ENCODE results near the gene WARS2.
A peak's percentile ranks its signal among the peaks of the same experiment; 100 is the strongest.
"Not testable (repeated sequence)": the region's sequence is repeated elsewhere in the genome, so short reads cannot be mapped to it uniquely, and the experiment has no call there.

WARS2 gene

DNA sequence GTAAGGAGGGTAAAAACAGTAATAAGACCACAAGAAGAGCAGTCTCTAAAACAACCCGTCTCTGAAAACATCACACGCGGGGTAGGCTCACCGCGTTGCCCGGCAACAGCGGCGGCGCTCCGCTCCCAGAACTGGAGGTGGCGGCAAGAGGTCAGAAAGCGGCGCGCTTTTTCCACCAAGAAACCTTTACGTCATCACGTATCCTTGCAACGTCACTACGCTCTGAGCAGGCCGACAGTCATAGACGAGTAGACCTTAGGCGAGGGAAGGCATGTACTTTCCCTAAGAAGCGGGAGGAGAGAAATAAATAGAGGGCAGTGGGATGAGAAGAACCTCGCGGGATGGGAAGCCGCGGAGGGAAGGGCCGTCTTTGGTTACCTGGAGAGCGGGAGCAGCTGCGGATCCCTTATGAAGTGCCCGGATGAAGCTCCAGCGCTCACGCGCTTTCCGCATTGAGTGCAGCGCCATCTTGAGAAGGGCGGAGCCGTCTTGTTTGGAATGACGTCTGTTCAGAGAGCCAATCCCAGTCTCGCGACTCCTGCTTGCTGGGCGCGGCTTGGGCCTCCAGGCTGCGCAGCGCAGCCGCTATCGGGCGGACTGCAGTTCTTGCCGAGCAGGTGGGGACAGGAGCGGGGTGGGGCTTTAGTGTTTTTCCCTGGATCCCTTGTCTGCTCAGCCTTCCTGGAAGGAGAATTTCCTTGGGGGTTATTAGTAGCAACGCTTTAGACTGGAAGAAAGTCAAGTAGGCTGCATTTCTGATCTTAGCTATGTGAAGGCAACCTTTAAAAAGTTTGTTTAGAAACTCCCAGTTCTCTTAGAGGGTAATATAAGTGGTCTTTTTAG lies at the start of gene WARS2:
Gene WARS2 (minus strand): TSS at position 477 of the 843 bp plus-strand sequence. CDS start 9 bp downstream, at position 468.
- peak; percentile 98 for DNase-seq

DNA sequence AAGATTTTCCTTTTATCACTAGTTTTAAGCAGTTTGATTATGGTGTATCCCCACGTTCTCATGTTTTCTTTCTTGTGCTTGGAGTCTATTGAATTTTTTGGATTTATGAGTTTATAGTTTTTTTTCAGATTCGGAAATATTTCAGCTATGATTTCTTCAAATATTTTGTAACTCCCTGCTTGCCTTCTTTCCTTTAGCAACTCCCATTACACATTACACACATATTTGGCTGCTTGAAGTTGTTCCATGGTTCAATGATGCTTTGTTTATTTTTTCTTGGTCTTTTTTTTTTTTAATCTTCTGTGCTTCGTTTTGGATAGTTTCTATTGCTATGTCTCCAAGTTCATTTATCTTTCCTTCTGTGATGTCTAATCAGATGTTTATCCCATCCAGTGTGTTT lies 48.5 kb upstream of the WARS2 start:
- DNase-seq: no peak

DNA sequence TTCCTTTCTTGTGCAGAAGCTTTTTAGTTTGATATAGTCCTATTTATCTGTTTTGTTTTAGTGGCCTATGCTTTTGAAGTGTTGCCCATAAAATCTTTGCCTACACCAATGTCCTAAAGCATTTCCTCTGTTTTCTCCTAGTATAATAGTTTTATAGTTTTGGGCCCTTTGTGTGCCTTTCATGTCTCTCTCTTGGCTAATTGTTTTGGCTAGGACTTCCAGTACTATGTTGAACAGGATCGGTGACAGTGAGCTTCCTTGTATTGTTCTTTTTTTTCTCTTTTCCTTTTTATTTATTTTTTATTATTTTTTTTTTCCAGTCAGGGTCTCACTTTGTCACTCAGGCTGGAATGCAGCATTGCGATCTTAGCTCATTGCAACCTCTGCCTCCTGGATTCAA lies 47.0 kb upstream of the WARS2 start:
- no peak for DNase-seq

DNA sequence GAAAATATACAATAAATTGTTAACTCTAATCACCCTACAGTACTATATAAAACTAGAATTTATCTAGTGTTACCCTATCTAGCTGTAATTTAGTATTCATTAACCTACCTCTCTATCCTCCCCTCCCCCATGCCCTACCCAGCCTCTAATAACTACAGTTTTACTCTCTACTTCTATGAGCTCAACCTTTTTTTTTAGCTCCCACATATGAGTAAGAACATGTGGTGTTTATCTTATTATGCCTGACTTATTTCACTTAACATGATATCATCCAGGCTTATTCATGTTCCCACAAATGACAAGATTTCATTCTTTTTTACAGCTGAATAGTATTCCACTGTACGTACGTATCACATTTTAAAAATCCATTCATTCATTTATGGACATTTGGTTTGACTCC lies 46.0 kb upstream of the WARS2 start:
- no peak for DNase-seq

DNA sequence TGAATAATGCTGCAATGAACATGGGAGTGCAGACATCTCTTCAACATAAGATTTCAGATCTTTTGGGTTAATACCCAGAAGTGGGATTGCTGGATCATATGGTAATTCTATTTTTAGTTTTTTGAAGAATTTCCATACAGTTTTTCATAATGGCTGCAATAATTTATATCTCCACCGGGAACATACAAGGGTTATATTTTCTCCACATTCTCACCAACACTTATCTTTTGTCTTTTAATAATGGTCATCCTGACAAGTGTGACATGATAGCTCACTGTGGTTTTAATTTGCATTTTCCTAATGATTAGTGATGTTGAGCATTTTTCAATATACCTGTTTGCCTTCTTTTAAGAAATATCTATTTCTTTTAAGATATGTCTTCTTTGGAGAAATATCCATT lies 44.5 kb upstream of the WARS2 start:
- DNase-seq: no peak

DNA sequence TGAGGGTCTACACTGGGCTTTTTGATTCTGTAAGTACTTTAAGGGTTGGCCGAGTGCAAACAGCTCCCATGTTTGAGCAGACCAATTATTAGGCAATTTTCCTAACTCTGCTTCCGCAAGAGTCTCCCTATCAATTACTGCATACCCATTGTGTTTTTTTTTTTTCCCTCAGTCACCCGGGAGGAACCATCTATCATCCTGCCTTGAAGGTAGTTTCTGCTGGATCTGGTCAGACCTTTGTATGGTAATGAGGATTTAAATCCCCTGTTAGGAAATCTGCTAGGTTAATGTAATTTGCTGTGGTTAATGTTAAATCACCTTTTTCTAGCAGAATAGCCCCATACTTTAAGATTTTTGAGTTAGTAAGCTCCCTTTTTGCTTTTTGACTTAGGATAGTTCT lies 40.8 kb upstream of the WARS2 start:
- no peak for DNase-seq

DNA sequence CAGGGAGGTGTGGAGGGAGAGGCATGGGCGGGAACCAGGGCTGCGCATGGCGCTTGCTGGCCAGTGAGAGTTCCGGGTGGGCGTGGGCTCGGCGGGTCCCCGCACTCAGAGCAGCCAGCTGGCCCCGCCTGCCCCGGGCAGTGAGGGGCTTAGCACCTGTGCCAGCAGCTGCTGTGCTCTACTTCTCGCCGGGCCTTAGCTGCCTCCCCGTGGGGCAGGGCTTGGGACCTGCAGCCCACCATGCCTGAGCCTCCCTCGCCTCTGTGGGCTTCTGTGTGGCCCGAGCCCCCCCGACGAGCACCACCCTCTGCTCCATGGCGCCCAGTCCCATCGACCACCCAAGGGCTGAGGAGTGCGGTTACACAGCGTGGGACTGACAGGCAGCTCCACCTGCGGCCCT lies 38.6 kb upstream of the WARS2 start:
- DNase-seq: no peak

DNA sequence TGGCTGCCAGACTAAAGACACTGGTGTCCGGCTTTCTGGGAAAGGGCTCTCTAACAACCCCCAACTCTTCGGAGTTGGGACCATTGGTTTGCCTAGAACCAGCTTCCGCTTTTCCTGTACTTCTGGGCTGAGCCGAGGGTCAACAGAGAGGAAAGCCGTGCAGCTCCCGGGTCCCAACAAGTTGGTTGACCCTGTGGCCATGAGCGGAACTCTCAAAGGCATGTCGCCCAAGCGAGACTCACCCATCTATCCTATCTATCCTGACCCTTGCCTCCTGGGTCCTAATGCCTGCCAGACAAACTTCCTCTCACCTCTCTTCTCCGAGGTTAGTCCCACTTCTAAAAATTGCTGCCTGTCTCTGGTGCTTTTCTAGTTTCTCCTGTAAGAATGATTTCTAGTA lies 32.5 kb upstream of the WARS2 start:
- not testable (repeated sequence) for DNase-seq

DNA sequence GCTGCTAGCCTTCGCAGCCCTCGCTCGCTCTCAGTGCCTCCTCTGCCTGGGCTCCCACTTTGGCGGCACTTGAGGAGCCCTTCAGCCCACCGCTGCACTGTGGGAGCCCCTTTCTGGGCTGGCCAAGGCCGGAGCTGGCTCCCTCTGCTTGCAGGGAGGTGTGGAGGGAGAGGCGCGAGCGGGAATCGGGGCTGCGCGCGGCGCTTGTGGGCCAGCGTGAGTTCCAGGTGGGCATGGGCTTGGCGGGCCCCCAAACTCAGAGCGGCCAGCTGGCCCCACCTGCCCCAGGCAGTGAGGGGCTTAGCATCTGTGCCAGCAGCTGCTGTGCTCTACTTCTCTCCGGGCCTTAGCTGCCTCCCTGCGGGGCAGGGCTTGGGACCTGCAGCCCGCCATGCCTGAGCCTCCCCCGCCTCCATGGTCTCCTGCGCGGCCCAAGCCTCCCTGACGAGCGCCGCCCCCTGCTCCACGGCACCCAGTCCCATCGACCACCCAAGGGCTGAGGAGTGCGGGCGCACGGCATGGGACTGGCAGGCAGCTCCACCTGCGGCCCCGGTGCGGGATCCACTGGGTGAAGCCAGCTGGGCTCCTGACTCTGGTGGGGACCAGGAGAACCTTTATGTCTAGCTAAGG lies 31.0 kb upstream of the WARS2 start:
- not testable (repeated sequence) for DNase-seq

DNA sequence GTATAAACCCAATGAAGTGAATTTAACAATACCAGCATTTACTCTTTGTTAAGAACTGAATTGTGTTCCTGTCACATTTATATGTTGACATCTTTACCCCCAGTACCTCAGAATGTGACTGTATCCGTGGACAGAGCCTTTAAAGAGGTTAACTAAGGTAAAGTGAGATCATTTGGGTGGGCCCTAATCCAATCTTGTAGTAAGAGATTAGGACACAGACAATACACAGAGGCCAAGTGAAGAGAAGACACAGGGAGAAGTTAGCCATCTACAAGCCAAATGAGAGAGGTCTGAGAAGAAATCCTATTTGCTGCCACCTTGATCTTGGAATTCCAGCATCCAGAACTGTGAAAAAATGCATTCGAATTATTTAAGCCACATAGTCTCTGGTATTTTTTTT lies 22.9 kb upstream of the WARS2 start:
- peak; percentile 6 for DNase-seq

DNA sequence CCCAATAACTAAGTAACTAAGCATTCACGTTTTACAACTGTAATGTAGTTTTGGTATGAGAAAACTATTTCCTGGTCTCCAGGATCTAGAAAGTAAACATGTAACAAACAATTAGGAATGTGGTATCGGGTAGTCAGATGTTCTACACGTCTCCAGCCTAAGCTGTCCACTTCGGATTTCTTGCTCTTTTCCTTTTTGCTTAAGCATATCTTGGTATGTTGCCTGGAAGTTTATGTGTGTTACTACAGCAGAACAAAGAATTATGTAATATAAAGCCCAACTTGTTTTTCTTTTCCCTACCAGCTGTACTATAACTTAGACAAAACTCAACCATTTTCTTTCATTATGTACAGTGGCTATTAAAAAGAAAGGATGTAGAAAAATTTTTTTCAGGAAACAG lies 20.4 kb upstream of the WARS2 start:
- DNase-seq: no peak

DNA sequence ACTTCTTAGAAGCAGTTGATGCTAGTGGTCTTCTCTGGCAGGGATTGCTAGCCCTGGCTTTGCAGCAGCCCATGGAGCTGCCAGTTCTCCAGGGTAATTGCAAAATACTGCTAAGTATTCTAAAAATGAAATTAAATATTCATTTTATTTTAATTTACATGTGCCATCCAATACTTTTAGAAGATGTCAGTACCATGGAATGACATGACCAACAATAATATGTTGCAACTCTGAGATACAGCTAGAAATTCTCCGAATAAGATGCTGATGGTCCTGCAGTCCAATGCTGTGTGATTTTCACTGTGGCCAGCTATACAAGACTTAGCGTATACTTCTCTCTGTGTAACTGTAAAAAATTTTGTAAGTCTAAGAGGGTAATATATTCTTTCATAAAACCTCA lies 20.0 kb upstream of the WARS2 start:
- DNase-seq: no peak

DNA sequence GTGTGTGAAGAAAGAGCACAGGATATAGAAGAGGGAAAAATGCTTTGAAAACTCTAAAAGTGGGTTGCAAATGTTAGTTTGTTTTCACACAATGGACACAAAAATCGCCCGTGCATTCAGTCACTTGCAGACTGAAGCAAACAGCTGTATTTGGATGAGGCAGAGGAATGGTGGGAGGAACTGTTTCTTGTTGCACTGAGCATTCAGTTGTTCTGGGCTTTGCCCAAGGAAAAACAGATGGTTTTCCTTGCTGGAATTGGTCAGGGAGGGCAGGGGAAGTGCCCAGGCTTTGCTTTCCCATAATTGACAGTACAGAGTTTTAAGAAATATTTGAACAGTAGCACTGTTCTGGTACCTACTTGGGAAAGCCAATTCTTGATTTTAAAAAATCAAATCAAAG lies 19.5 kb upstream of the WARS2 start:
- no peak for DNase-seq

DNA sequence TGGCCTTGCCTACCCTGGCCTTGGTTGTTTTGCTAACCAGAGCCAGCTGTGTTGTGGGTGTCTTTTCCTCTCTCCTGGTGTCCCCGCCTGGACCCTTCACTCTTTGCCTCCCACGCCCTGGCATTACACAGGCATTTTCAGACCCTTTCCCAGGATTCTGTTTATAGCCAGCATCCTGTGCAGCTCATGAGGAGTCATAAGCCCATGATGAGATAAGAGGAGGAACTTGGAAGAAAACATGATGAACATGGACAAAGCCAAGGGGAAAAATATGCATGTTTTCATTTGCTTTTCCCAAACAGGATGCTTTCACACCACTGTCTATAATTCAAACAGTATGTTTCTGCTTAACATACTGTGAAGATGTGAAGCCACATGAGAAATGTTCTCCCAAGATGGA lies 18.7 kb upstream of the WARS2 start:
- DNase-seq: no peak

DNA sequence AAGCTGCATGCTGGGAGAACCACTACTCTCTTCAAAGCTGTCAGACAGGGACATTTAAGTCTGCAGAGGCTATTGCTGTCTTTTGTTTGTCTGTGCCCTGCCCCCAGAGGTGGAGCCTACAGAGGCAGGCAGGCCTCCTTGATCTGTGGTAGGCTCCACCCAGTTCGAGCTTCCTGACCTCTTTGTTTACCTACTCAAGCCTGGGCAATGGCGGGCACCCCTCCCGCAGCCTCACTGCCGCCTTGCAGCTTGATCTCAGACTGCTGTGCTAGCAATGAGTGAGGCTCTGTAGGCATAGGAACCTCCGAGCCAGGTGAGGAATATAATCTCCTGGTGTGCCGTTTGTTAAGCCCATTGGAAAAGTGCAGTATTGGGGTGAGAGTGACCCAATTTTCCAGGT lies 16.3 kb upstream of the WARS2 start:
- DNase-seq: not testable (repeated sequence)

DNA sequence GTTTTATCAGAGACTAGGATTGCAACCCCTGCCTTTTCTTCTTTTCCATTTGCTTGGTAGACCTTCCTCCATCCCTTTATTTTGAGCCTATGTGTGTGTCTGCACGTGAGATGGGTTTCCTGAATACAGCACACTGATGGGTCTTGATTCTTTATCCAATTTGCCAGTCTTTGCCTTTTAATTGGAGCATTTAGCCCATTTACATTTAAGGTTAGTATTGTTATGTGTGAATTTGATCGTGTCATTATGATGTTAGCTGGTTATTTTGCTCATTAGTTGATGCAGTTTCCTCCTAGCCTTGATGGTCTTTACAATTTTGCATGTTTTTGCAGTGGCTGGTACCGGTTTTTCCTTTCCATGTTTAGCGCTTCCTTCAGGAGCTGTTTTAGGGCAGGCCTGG lies 14.6 kb upstream of the WARS2 start:
- not testable (repeated sequence) for DNase-seq

DNA sequence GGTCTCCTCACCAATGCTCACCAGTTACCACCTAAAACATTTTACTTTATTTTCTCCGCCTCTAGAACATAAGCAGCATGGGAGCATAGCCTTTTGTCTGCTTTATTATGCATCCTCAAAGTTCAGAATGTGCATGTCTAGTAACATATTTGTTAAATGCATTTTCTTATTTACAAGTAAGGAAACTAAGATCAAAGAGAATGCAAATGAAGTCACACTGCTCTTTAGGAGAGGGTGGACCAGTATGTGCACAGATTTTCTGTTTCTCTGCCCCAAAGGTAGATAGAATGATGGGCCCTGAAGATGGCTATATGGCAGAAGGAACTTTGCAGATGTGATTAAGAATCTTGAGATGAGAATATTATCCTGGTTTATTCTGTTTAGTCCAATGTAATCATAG lies 9.7 kb upstream of the WARS2 start:
- DNase-seq: no peak

DNA sequence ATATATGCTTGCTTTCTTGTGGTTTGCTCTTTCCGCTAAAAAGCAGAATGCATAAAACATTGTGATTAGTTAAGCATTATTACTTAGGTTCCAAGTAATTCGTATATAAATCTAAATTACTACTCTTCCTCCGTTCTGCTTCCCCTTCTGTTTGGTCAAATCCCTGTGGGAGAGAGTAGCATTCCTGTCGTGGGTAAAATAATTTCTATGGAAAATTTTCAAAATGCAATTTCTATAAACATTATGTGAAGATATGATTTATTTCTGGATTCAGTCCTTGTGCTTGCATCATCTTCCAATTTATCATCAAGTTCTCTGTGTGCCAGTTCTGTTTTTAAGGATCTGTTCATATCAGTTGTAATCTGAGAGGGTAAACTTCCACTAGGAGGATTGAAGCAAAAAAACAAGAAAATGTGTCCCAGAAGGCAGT lies 7.2 kb upstream of the WARS2 start:
- no peak for DNase-seq

DNA sequence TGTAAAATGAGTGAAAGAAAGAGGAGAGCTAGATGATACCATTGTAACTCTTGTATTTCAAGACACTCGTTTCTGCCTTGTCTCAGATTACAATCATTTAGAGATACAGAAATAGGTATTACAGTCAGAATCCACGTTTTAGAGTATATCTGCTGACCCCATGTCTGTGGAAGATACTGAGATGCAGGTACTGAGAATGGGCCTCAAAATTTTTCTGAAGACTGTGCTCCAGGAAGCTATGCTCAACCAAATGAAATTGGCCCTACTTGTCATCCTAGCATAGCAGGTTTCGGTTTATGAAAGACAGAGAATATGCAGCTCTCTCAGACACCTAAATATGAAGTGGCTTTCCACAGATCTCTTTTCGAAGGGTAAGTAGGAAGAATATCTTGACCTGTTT lies 6.0 kb upstream of the WARS2 start:
- no peak for DNase-seq

DNA sequence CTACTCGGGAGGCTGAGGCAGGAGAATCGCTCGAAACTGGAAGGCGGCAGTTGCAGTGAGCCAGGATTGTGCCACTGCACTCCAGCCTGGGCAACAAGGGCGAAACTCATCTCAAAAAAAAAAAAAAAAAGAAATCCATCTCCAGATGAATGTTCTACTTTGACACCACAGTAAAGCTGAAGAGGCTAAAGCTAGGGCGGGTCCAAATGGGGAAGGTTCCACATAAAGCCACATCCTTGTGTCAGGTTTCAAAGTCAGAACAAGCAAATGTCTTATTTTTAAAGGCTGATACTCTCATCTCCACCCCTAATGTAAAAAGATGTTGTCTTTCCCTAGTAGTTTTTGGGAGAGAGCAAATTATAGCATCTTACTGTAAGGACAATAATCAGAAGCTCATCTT lies 4.4 kb upstream of the WARS2 start:
- no peak for DNase-seq

DNA sequence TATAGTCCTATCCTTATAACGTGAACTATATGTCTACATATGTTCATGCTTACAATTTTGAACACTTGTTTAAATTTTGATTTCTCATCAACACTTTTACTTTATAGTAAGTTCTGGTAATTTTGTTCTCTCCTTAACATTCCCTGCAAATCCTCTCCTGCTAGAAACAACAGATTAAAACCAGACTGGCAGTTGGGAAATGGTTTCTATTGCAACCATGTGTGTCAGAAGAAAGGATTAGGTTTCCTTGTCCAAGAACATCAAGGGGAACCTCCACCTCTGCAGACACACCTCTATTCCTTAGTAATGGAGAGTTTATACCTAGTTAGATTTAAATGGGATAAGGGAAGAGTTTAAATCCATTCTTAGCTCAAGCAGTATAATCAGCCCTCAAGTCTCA lies 3.3 kb upstream of the WARS2 start:
- no peak for DNase-seq

DNA sequence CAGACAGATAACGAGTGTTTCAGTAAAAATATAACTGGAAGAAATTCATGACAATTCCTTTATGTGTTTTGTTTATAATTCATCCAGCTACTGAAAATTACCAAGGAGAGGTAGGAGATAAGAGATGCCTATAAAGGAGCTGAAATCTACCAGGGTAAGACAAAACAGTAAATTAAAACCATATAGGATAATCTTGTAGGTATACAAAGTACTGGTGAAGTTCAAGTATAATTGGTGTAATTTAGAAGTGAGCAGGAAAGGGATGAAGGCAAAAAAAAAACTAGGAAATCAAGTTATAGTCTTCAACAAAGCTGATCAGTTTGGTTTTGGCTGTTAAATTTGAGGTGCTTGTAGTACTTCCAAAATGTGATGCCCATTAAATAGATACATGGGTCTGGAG lies 1.2 kb upstream of the WARS2 start:
- no peak for DNase-seq

DNA sequence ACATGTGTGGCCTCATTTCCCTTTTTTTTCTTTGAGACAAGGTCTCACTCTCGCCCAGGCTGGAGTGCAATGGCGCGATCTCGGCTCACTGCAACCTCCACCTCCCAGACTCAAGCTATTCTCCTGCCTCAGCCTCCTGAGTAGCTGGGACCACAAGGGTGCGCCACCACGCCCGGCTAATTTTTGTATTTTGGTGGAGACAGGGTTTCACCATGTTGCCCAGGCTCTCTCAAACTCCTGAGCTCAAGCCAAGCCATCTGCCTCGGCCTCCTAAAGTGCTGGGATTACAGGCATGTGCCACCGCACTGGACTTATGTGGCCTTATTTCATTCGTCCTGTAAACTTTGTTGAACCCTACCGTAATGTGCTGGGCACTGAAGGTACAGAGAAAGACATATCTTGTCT lies 569 bp upstream of the WARS2 start:
- peak; percentile 69 for DNase-seq

DNA sequence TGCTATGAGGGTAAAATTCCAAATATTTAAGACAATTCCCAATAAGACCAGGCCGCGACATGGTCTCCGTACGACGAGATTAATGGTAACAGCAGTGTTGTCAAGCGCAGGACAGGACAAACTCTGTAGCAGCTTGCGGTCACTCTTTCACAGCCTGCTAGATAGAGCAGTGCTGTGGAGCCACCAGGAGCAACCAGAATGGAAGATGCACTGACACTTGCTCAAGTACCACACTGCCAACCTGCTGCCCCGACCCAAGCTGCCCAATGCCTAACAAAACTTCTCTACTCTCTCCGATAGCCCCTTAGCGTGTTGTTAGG lies 636 bp downstream of the WARS2 start:
- DNase-seq: no peak

DNA sequence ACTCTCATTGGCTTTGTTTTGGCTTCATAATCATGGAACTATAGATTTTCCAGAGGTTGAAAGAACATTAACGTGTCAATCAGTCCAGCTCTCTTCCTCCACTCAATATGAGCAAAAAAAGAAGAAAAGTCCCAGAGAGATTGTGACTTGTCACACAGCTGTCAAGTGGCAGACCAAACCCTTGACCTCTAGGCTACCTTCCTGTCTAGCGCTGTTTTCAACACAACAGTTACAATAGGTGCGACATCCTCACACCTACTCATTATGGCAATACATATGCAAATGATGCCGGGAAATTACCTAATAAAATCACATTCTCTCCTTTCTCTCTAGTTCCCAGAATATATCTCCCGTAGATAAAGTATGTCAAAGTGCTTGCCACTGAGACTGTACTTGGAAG lies 1.1 kb downstream of the WARS2 start:
- no peak for DNase-seq

Measured in hematopoietic multipotent progenitor cell treated with erythropoietin and hydrocortisone succinate and interleukin-3 and kit ligand, for 8 days (in vitro differentiated cells).